ENCODE measurements around the gene LDLRAD4. TPM values are rescaled to one million over a fixed set of nuclear protein-coding genes. Genes with fewer than 3 reads are reported as not detected.

Gene LDLRAD4
- total and polyA plus RNA-seq, 8 donors = 14.1 to 26.6 (median 18.8) TPM

- H3K36me3 ChIP-seq = no peaks in the 10 kb centered on the region
- no peak overlapping the region for H3K27ac ChIP-seq
- H3K4me3 ChIP-seq = no peak overlapping the region
- no peaks in the 10 kb centered on the region for H3K9me3 ChIP-seq
- intact Hi-C loops (cut with DNase I) = no loop called here
- no peaks in the 10 kb centered on the region for H3K27me3 ChIP-seq
- H3K4me1 ChIP-seq = no peaks in the 10 kb centered on the region
- DNase-seq = no peak
- TF ChIP-seq, protein P1, sequence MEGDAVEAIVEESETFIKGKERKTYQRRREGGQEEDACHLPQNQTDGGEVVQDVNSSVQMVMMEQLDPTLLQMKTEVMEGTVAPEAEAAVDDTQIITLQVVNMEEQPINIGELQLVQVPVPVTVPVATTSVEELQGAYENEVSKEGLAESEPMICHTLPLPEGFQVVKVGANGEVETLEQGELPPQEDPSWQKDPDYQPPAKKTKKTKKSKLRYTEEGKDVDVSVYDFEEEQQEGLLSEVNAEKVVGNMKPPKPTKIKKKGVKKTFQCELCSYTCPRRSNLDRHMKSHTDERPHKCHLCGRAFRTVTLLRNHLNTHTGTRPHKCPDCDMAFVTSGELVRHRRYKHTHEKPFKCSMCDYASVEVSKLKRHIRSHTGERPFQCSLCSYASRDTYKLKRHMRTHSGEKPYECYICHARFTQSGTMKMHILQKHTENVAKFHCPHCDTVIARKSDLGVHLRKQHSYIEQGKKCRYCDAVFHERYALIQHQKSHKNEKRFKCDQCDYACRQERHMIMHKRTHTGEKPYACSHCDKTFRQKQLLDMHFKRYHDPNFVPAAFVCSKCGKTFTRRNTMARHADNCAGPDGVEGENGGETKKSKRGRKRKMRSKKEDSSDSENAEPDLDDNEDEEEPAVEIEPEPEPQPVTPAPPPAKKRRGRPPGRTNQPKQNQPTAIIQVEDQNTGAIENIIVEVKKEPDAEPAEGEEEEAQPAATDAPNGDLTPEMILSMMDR (IDR thresholded peaks at IDR 0.05) = no peak
- ATAC-seq = peak; percentile 89
These were observed 176.2 kb downstream of the LDLRAD4 start for GRCh38 chr18:13394801-13395200.

- Histone ChIP-seq H3K36me3 (no peaks in the 10 kb centered on the region), H3K4me3 (no peak overlapping the region), H3K9me3 (no peaks in the 10 kb centered on the region), H3K4me1 (no peaks in the 10 kb centered on the region), H3K27ac (no peak overlapping the region), H3K27me3 (no peaks in the 10 kb centered on the region)
- ATAC-seq = no peak
- TF ChIP-seq, protein P1 (IDR thresholded peaks at IDR 0.05) = no peak
- intact Hi-C loops (cut with DNase I) = no loop called here
- no peak for DNase-seq
These were observed 177.0 kb downstream of the LDLRAD4 start for GRCh38 chr18:13395577-13395976.

- H3K27me3 ChIP-seq = no peaks in the 10 kb centered on the region
- no peak for ATAC-seq
- TF ChIP-seq, protein P1 (IDR thresholded peaks at IDR 0.05) = no peak
- H3K36me3 ChIP-seq = no peaks in the 10 kb centered on the region
- no peaks in the 10 kb centered on the region for H3K4me1 ChIP-seq
- H3K27ac ChIP-seq = no peak overlapping the region
- intact Hi-C loops (cut with DNase I) = no loop called here
- DNase-seq = no peak
- H3K4me3 ChIP-seq = no peak overlapping the region
- no peaks in the 10 kb centered on the region for H3K9me3 ChIP-seq
These were observed 179.1 kb downstream of the LDLRAD4 start for GRCh38 chr18:13397504-13398163.

DNA sequence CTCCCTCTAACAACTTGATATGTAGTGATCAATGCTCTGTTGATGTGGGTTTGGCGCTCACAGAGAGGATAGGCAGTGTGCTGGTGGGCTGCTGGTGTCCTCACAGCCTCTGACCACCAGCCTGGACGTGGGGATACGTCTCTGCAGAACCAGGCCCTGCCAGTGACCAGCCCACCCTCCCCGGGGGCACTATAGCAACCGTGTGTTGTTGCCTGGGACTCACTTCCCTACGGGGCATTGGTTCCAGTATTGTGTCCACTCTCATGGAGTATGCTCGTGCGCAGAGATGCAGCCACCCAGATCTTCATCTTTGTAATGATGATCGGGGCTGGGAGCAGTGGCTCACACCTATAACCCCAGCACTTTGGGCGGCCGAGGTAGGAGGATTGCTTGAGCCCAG is 180.1 kb downstream of the LDLRAD4 start:
- Histone ChIP-seq H3K27me3 (no peaks in the 10 kb centered on the region), H3K4me1 (no peaks in the 10 kb centered on the region), H3K27ac (no peak overlapping the region), H3K36me3 (no peaks in the 10 kb centered on the region), H3K9me3 (no peaks in the 10 kb centered on the region), H3K4me3 (no peak overlapping the region)
- intact Hi-C loops (cut with DNase I) = no loop called here
- ATAC-seq (no peak), DNase-seq (no peak)
- TF ChIP-seq, protein P1 (IDR thresholded peaks at IDR 0.05) = no peak

GRCh38 chr18:13399511-13399910 is 181.0 kb downstream of the LDLRAD4 start:
- no peak for ATAC-seq
- H3K4me1 ChIP-seq = no peaks in the 10 kb centered on the region
- H3K27me3 ChIP-seq = no peaks in the 10 kb centered on the region
- H3K36me3 ChIP-seq = no peaks in the 10 kb centered on the region
- intact Hi-C loops (cut with DNase I) = no loop called here
- no peak overlapping the region for H3K4me3 ChIP-seq
- no peaks in the 10 kb centered on the region for H3K9me3 ChIP-seq
- no peak overlapping the region for H3K27ac ChIP-seq
- TF ChIP-seq, protein P1 (IDR thresholded peaks at IDR 0.05) = no peak
- no peak for DNase-seq
